WI38 (cell line): Measurements from ENCODE around the gene C19orf85.

Experiments used
- H3K4me3 ChIP-seq: 2 replicates; pipeline ENCODE4 v1.5.1; 2011; ENCODE audit warnings: low read depth, mild to moderate bottlenecking, control low read depth, low read length
- CTCF ChIP-seq: IDR thresholded peaks from 2 replicates; pipeline ENCODE4 v1.5.1; 2012; ENCODE audit warnings: low read depth, mild to moderate bottlenecking, control low read depth, low read length

C19orf85 gene

GRCh38 chr19:55487924-55488687 is 23.6 kb upstream of the C19orf85 start, which contains the start of gene SSC5D:
TSS of gene SSC5D (plus strand) at chr19:55488436. CDS start at chr19:55488590, 154 bp downstream.
- no peak for TF ChIP-seq CTCF
- peak within 1 kb of the TSS; percentile 47 for H3K4me3 ChIP-seq

DNA sequence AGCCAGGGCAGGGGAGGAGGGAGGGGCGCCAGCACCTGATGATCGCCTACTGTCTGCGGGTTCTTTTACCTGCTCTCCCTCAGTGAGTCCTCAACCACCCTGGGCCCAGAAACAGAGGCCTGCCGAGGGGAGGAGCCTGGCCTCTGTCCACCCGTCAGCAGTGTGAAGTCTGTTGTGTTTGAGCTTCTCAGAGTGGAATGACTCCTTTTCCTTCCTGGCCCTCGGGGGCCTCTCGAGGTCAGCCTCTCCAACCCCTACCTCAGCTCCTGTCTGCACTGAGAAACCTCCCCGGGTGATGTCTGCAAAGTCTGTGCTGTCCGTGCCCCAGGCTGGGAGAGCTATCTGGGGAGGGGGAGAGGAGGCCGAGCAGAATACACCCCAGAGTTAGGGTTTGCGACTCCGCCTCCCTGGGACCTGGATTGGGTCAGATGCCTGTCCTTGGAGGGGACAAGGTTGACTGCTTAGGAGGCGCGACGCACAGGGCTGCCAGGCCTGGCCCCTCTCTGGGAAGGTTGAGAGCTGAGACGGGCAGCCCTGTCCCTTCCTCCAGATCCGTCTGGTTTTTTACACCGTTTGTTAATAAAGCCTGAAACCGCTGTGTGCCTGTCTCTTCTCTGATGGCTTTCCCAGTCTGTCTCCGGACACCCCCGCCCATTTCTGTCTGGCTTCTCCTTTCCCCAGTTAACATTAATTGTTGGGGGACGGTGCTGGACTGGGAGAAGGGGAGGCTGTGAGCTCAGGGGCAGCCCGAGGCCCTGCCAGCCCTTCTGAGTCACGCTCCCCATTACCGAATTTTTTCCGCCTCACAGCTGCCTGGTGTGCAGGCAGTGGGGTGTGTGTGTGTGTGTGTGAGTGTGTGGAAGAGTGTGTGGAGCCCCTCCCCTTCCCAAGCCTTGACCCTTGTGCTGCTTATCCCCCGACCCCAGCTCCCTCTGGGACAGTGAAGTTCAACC is 22.7 kb upstream of the C19orf85 start:
- H3K4me3 ChIP-seq, result peak overlapping the region; percentile 43
- TF ChIP-seq CTCF, result no peak

GRCh38 chr19:55486043-55486970 is 21.8 kb upstream of the C19orf85 start:
- TF ChIP-seq CTCF, result no peak
- peak overlapping the region; percentile 43 for H3K4me3 ChIP-seq

GRCh38 chr19:55485439-55486011 is 21.0 kb upstream of the C19orf85 start:
- no peak for TF ChIP-seq CTCF
- peak overlapping the region; percentile 72 for H3K4me3 ChIP-seq

DNA sequence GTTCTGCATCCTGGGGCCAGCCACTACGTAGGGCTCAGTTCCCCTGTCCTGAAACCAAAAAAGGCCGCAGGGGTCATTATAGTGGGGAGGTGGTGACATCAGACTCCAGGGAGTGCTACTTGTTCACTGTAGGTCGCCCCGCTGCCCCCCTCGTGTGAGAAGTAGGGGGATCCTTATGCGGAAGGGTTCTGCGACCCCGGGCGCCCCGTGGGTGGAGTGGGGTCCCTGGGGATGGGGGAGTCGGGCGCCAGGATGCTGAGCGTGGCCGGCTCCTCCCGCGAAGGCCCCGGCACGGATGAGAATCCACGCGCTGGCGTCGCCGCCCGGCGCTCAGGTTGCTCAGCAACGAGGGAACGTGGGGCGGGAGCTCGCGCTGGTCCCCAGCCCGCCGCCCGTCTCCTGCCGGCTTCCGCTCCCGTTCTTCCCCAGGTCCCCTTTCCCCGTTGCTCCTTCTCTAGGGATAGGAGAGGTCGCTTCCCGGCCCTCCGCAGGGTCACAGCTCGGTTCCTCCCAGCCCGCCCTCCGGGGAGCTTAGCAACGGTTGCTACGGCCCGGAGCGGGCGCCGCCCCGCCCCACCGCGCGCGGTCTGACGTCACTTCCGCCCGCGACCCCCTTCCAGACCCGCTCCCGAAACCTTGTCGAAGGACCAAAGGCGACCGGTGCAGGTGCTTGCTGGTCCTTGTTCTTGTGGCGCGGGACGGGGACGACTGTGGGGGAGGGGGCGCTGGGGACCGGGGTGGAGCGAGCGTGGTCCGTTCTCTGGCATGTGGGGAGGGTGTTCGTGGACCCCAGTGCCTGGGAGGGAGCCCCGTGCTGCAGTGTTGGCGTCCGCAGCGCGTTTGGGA is 20.3 kb upstream of the C19orf85 start, which contains the start of gene NAT14:
TSS of gene NAT14 (plus strand) at position 596 of the 846 bp plus-strand sequence. CDS start 521 bp downstream, outside the sequence.
- TF ChIP-seq CTCF, result no peak
- peak within 1 kb of the TSS; percentile 72 for H3K4me3 ChIP-seq
